Activated CD4-positive, alpha-beta T cell treated with anti-CD3 and anti-CD28 coated beads, Interleukin-2, amount 50 U/mL, for 16 hours (primary cell): ENCODE measurements around the gene NUP58.

ENCODE experiments used
- DNase-seq: peaks from one replicate; pipeline ENCODE4 v3.0.0-alpha.2; 2020

NUP58 gene

GRCh38 chr13:25378528-25378927, 77.1 kb downstream of the NUP58 start:
- no peak for DNase-seq

GRCh38 chr13:25379011-25379410, 77.6 kb downstream of the NUP58 start:
- no peak for DNase-seq

- DNase-seq, result no peak
These were observed 78.7 kb downstream of the NUP58 start for GRCh38 chr13:25380082-25380481.

- no peak for DNase-seq
These were observed 79.4 kb downstream of the NUP58 start for GRCh38 chr13:25380741-25381324.

GRCh38 chr13:25384758-25385410, 83.5 kb downstream of the NUP58 start:
- no peak for DNase-seq

GRCh38 chr13:25391932-25392331, 90.5 kb downstream of the NUP58 start:
- DNase-seq, result no peak
